Sigmoid colon (tissue), 7 donors: Measurements from ENCODE around the gene TRIM44. TPM values are rescaled to one million over a fixed set of nuclear protein-coding genes. Genes with fewer than 3 reads are reported as not detected.
"Not testable (repeated sequence)": the region's sequence is repeated elsewhere in the genome, so short reads cannot be mapped to it uniquely, and the experiment has no call there.

Experiments used
- DNase-seq: peaks from one replicate; pipeline ENCODE4 v3.0.0-alpha.2; 2019
- H3K27ac ChIP-seq, 4 donors: fragments of 200-600 bp; sonication (generic); one replicate each; pipeline ENCODE4 v1.5.1; 2016 to 2019; ENCODE audit warnings: mild to moderate bottlenecking in 1 of 4
- H3K27me3 ChIP-seq, 3 donors: fragments of 200-600 bp; sonication (generic); one replicate each; pipeline ENCODE4 v1.5.1; 2019; ENCODE audit warnings: mild to moderate bottlenecking in 1 of 3
- H3K36me3 ChIP-seq, 4 donors: fragments of 200-600 bp; sonication (generic); one replicate each; pipeline ENCODE4 v1.5.1; 2016 to 2019
- H3K4me1 ChIP-seq, 4 donors: fragments of 200-600 bp; sonication (generic); one replicate each; pipeline ENCODE4 v1.5.1; 2017 to 2019
- H3K4me3 ChIP-seq, 4 donors: fragments of 200-600 bp; sonication (generic); one replicate each; pipeline ENCODE4 v1.5.1; 2017 to 2019; ENCODE audit warnings: mild to moderate bottlenecking in 2 of 4, moderate library complexity in 1 of 4
- H3K9me3 ChIP-seq, 4 donors: fragments of 200-600 bp in 3 of 4; sonication (generic) in 3 of 4; one replicate each; pipeline versions ENCODE4 v1.5.1 to v1.6.1; 2013 to 2019
- EP300 ChIP-seq, 4 donors: sonication (generic); formaldehyde crosslinking; IDR thresholded peaks; one replicate each; pipeline ENCODE4 v1.6.1; 2017; ENCODE audit warnings: antibody characterized with exemption in 4 of 4
- POLR2A ChIP-seq, 2 donors: fragments of 450-650 bp; IDR thresholded peaks; one replicate each; pipeline ENCODE4 v1.6.1; 2016; ENCODE audit warnings: antibody characterized with exemption in 2 of 2, mild to moderate bottlenecking in 2 of 2, moderate library complexity in 2 of 2
- POLR2AphosphoS5 ChIP-seq, 4 donors: sonication (generic); formaldehyde crosslinking; IDR thresholded peaks; one replicate each; pipeline ENCODE4 v1.6.1; 2017; ENCODE audit warnings: antibody characterized with exemption in 4 of 4
- WGBS, 2 donors: extraction: QIAGEN DNeasy Blood & Tissue Kit; methylation state at CpG; one replicate each; pipeline ENCODE4 v1.1.7; 2013; 5-methylcytosine and 5-hydroxymethylcytosine counted together
- intact Hi-C: fragments of 100-400 bp; cut with DNase I; formaldehyde crosslinking; loops from one replicate; pipeline ENCODE4 v1.15.1; 2023
- polyA plus RNA-seq, 3 donors: library from polyadenylated mRNA; stranded (reverse); fragments of 200-250 nt; gene quantifications; one replicate each; pipeline ENCODE4 v1.2.3, GENCODE V29; 2013
- total RNA-seq, 4 donors: library from RNA; depleted of rRNA; stranded (reverse); fragments of >200 nt; gene quantifications; one replicate each; pipeline ENCODE4 v1.1.0, GENCODE V29; 2016
- TF ChIP-seq, protein P1 (sequence below), 4 experiments: fragments of 450-650 bp in 3 of 4; fragments of 200-600 bp in 1 of 4; IDR thresholded peaks; one replicate each; pipeline ENCODE4 v1.5.1; 2016 to 2019; ENCODE audit warnings: antibody characterized with exemption in 4 of 4, mild to moderate bottlenecking in 3 of 4, moderate library complexity in 2 of 4
- donor health status: healthy with polysubstance abuse.
- donor health status: Bipolar disorder and iron deficiency.
- donor health status: healthy.

TRIM44 gene
- total and polyA plus RNA-seq, 7 donors: 8.4 to 97.2 (median 23.0) TPM

DNA sequence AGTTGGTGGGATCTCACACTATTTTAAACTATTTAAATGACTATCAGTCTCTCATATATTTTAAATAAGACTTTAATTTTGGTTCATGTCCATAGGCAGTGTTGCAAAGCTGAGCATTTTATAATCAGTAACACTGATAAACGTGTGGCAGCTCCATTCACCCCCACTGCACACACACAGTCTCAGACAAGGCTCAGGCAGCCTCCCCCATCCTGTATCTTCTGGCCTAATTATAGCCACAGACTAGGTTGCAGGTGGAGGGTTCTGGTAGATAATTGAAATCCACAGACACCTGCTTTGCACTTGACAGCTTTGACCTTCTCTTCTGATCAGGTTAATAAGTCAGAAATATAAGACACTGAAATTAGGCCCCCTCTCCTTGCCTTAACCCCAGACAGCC lies 162.8 kb downstream of the TRIM44 start:
- H3K9me3 ChIP-seq: no peaks in the 10 kb centered on the region
- DNase-seq: no peak
- H3K27ac ChIP-seq: no peak overlapping the region
- peaks cover 0 to 11% (median 6%) of the 10 kb centered on the region in 4 donors for H3K4me1 ChIP-seq
- intact Hi-C loops: no loop called here
- H3K36me3 ChIP-seq: no peaks in the 10 kb centered on the region
- TF ChIP-seq POLR2AphosphoS5 (IDR thresholded peaks at IDR 0.05) (no peak), EP300 (IDR thresholded peaks at IDR 0.05) (no peak), POLR2A (IDR thresholded peaks at IDR 0.05) (no peak)
- TF ChIP-seq, protein P1, sequence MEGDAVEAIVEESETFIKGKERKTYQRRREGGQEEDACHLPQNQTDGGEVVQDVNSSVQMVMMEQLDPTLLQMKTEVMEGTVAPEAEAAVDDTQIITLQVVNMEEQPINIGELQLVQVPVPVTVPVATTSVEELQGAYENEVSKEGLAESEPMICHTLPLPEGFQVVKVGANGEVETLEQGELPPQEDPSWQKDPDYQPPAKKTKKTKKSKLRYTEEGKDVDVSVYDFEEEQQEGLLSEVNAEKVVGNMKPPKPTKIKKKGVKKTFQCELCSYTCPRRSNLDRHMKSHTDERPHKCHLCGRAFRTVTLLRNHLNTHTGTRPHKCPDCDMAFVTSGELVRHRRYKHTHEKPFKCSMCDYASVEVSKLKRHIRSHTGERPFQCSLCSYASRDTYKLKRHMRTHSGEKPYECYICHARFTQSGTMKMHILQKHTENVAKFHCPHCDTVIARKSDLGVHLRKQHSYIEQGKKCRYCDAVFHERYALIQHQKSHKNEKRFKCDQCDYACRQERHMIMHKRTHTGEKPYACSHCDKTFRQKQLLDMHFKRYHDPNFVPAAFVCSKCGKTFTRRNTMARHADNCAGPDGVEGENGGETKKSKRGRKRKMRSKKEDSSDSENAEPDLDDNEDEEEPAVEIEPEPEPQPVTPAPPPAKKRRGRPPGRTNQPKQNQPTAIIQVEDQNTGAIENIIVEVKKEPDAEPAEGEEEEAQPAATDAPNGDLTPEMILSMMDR (IDR thresholded peaks at IDR 0.05): no peak
- WGBS, 2 donors: 72 to 75% methylated on average over 1 of the region's 1 CpG
- no peak overlapping the region for H3K4me3 ChIP-seq
- H3K27me3 ChIP-seq: no peaks in the 10 kb centered on the region

DNA sequence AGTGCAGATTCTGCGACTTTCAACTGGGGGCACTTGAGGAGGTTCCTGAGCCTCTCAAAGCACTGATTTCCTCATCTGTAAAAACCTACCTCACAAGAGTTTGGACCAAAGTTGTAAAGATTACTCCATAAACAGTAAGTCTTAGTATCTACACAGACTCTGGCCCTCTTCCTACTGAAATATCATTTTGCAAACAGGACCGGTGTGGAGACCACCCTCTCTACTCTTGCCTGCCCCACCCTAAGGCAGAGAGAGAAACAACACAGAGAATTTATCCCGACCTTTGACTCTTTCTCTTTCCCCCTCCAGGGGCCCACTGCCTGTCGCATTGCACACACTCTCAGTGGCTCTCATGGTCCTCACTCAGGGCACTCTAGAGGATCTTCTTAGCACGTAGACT lies 163.4 kb downstream of the TRIM44 start:
- Histone ChIP-seq H3K4me1 (peaks cover 0 to 11% (median 6%) of the 10 kb centered on the region in 4 donors), H3K9me3 (no peaks in the 10 kb centered on the region), H3K4me3 (no peak overlapping the region), H3K27me3 (no peaks in the 10 kb centered on the region), H3K27ac (no peak overlapping the region), H3K36me3 (no peaks in the 10 kb centered on the region)
- intact Hi-C loops: no loop called here
- TF ChIP-seq EP300 (IDR thresholded peaks at IDR 0.05) (no peak), POLR2AphosphoS5 (IDR thresholded peaks at IDR 0.05) (no peak), POLR2A (IDR thresholded peaks at IDR 0.05) (no peak)
- TF ChIP-seq, protein P1 (IDR thresholded peaks at IDR 0.05): no peak
- 85 to 87% methylated on average over 5 of the region's 5 CpGs for WGBS, 2 donors
- no peak for DNase-seq

DNA sequence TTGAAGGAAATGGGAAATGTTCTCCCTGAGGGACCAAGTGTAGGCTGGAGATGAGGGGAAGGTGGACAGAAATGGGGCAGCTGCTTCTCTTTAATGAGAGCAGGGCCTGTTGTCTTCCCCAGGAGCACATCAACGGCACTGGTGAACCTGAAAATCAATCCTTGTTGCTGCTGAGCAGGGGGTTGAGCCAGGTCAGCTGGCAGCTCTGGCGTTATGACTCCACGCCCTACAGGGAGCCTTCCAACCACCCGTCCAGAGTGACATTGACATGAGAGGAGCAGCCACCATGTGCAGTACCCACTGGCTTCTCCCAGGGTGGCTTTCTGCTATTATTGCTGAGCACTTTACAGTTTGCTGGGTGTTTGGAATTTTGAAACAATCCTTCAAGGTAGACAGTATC lies 164.4 kb downstream of the TRIM44 start:
- intact Hi-C loops: no loop called here
- no peak for DNase-seq
- TF ChIP-seq, protein P1 (IDR thresholded peaks at IDR 0.05): no peak
- TF ChIP-seq POLR2AphosphoS5 (IDR thresholded peaks at IDR 0.05) (no peak), EP300 (IDR thresholded peaks at IDR 0.05) (no peak), POLR2A (IDR thresholded peaks at IDR 0.05) (no peak)
- WGBS, 2 donors: 54 to 67% methylated on average over 4 of the region's 4 CpGs
- H3K36me3 ChIP-seq: no peaks in the 10 kb centered on the region
- H3K27me3 ChIP-seq: no peaks in the 10 kb centered on the region
- H3K27ac ChIP-seq: no peak overlapping the region
- H3K4me3 ChIP-seq: no peak overlapping the region
- peaks cover 0 to 6% (median 5%) of the 10 kb centered on the region in 4 donors for H3K4me1 ChIP-seq
- no peaks in the 10 kb centered on the region for H3K9me3 ChIP-seq

DNA sequence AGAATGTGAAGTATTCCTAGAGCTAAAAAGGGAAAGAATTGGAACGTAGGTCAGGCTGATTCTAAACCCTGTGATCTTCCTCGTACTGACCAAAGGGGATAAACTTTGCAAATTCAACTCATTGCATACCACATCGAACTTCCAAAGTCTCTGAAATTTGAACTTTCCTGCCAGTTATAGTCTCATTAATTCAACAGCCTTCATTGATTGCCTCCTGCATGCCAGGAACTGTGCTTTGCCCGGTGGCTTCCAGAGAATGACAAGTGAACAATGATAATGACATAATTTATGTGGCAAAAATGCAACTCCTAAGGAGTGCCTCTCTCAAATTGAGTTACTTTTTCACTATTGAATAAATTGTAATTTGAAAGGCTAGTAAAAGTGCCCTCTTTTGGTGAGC lies 173.6 kb downstream of the TRIM44 start:
- DNase-seq: no peak
- Histone ChIP-seq H3K27ac (no peak overlapping the region), H3K36me3 (no peaks in the 10 kb centered on the region), H3K4me3 (no peak overlapping the region), H3K9me3 (no peaks in the 10 kb centered on the region), H3K27me3 (no peaks in the 10 kb centered on the region), H3K4me1 (peaks cover 0 to 13% (median 6%) of the 10 kb centered on the region in 4 donors)
- intact Hi-C loops: no loop called here
- no peak for TF ChIP-seq EP300 (IDR thresholded peaks at IDR 0.05)
- TF ChIP-seq POLR2AphosphoS5 (IDR thresholded peaks at IDR 0.05): no peak
- TF ChIP-seq, protein P1 (IDR thresholded peaks at IDR 0.05): no peak
- TF ChIP-seq POLR2A (IDR thresholded peaks at IDR 0.05): no peak
- WGBS, 2 donors: 85 to 86% methylated on average over 4 of the region's 4 CpGs

DNA sequence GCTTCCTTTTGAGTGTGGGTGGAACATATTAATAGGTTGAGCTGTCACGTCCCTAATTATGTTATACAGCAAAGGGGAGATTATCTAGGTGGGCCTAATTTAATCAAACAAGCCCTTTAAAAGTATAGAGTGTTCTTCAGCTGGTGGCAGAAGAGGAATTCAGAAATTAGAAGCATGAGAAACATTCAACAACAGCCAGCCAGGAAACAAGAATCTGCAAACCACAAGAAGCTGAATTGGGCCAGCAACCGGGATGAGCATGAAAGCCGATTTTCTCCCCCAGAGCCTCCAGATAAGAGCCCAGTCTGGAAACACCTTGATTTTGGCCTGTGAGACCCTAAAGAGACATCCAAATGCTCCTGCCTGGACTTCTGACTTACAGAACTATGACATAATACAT lies 175.5 kb downstream of the TRIM44 start:
- Histone ChIP-seq H3K9me3 (no peaks in the 10 kb centered on the region), H3K27ac (peak overlapping the region in 2 of 4 donors; percentile 19 to 32), H3K36me3 (no peaks in the 10 kb centered on the region), H3K27me3 (no peaks in the 10 kb centered on the region), H3K4me1 (peaks cover 0 to 13% (median 6%) of the 10 kb centered on the region in 4 donors), H3K4me3 (no peak overlapping the region)
- TF ChIP-seq POLR2A (IDR thresholded peaks at IDR 0.05) (no peak), EP300 (IDR thresholded peaks at IDR 0.05) (no peak), POLR2AphosphoS5 (IDR thresholded peaks at IDR 0.05) (no peak)
- TF ChIP-seq, protein P1 (IDR thresholded peaks at IDR 0.05): no peak
- WGBS, 2 donors: 76 to 89% methylated on average over 3 of the region's 3 CpGs
- intact Hi-C loops: no loop called here
- DNase-seq: no peak

DNA sequence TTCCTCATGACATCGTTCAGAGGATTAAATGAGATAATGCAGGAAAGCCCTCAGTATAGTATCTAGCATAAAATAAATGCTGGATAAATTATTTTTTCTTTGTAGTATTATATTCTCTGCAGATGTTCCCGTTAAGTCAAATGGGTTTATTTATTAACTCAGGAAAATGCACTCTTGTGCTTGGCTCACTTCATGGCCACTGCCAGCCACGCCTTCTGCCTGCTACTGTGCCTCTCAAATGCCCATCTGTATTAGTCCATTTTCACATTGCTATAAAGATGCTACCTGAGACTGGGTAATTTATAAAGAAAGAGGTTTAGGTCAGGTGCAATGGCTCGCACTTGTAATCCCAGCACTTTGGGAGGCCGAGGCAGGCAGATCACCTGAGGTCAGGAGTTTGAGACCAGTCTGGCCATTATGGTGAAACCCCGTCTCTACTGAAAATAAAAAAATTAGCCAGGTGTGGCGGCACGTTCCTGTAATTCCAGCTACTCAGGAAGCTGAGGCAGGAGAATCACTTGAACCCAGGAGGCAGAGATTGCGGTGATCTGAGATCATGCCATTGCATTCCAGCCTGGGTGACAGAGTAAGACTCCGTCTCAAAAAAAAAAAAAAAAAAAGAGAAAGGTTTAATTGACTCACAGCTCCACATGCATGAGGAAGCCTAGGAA lies 176.3 kb downstream of the TRIM44 start:
- H3K27me3 ChIP-seq, H3K4me3 ChIP-seq, DNase-seq, H3K9me3 ChIP-seq, intact Hi-C loops, H3K36me3 ChIP-seq: not testable (repeated sequence)
- Histone ChIP-seq H3K27ac (peak overlapping the region in 1 of 4 donors; percentile 32), H3K4me1 (peaks cover 0 to 13% (median 6%) of the 10 kb centered on the region in 4 donors)
- WGBS, 2 donors: 76 to 90% methylated on average over 10 of the region's 10 CpGs
